ENCODE measurements around the gene DHRS3.
"Not testable (repeated sequence)": the region's sequence is repeated elsewhere in the genome, so short reads cannot be mapped to it uniquely, and the experiment has no call there.

The DHRS3 gene, protein sequence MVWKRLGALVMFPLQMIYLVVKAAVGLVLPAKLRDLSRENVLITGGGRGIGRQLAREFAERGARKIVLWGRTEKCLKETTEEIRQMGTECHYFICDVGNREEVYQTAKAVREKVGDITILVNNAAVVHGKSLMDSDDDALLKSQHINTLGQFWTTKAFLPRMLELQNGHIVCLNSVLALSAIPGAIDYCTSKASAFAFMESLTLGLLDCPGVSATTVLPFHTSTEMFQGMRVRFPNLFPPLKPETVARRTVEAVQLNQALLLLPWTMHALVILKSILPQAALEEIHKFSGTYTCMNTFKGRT

DNA sequence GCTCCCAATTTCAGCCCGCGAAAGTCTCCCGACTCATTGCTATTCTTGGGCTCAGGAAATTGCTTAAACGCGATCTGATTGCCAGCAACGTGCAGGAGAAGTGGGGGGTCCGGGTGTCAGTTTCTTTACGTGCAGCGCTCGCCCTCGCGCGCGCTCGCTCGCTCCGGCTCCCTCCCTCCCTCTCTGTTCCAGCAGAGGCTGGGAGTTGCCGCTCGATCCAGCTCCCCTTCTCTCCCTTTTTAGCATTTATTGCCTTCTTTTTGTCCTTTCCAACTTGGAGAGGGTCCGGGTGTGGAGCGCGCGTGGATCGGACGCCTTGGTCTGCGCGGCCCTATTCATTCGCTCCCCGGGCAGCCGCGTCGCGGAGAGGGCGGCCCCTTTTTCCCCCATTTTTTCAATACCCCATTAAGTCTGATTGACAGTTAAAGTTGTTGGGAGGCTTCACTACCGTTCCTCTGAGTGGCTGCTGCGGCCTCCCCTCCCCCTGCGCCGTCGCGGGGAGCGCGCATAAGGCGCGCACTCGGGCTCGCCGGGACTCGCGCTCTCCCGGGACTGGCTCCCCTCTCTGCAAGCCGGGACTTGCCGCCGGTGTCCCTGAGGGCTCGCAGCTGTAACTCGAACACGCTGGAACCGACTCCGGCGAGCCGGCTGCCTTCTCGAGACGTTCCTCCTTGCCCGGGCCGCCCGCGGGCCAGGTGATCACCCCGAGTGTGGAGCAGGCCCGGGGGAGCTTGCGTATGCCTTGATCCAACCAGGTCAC lies at the start of gene DHRS3:
TSS of gene DHRS3 (minus strand) at position 310 of the 760 bp plus-strand sequence. CDS start 862 bp downstream, outside the sequence.
- DNase-seq, result peak; percentile 53

DNA sequence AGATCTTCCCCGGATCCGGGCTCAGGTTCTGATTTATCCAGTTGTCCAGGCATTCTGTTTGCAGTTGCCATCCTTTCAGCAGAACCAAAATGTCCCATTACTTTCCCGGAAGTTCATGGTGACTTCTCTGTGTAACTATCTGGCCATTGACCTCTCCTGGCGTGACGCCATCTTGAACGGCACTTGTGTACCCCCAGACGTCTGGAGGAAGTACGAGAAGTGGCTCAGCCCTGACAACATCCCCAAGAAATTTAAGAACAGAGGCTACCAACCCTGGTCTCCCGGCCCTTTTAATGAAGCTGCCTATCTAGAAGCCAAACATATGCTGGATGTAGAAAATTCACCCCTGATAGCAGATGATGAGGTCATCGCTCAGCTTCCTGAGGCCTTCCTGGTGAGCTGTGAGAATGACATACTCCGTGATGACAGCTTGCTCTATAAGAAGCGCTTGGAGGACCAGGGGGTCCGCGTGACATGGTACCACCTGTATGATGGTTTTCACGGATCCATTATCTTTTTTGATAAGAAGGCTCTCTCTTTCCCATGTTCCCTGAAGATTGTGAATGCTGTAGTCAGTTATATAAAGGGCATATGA lies 48.2 kb upstream of the DHRS3 start:
- no peak for DNase-seq

DNA sequence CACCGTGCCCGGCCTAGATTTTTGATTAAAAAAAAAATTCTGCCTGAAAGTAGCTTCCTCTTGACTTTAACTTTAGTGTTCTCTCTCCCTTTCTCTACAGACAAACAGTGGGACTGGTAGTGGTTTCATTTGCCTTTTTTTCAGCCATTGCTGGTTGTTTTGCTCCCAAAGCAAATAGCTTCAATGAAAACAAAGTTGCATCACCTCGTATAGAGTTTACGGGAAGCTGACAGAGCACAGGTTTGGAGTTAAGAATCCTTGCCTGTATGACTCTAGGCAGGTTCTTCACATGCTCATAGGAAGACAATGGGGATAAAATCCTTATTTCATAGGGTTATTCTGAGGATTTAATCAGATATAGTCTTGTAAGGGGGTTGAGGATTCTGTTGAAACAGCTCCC lies 47.5 kb upstream of the DHRS3 start:
- DNase-seq, result no peak

DNA sequence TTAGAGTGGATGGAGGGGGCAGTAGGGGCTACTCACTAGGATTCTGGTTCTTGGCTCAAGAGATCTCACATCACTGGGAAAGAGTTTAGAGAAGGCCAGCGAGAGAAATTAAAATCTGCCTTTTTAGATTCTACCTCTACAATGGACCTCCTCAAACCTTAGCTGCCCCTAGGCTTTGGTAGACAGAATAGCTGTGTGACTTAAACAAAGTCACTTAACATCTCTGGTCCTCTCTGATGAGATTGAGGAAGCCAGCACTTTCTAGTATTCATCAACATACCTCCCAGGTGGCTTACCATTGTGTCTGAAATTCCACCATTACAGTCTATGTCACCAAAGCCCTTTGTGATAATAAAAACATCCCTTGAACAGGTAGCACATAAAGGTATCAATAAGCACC lies 44.5 kb upstream of the DHRS3 start:
- DNase-seq, result no peak

DNA sequence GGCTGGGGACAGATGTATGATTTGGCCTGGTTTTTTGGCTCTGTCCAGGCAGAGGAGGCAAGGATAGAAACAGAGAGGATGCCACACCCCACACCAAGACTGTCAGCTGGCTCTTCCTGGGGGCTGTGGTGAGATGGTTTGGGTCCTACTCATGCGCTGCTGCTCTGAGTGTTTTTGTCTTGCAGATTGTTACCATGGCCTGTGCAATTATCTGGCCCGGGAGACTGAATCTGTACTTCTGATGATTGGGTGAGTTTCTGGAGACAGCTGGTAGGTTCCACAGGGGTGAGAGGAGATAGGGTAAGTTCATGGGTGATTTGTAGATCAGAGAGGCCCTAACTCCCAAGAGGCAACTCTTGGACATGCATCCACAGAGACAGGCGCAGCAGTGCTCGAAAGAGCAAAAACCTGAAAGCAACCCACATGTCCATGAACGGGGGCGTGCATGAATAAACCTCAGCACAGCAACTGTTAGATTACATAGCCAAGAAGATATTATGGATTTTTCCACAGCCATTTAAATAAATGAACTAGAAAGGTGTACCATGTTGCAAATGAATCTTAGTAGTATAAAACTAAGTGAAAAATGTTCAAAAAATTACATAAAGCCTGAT lies 43.7 kb upstream of the DHRS3 start:
- DNase-seq, result no peak

DNA sequence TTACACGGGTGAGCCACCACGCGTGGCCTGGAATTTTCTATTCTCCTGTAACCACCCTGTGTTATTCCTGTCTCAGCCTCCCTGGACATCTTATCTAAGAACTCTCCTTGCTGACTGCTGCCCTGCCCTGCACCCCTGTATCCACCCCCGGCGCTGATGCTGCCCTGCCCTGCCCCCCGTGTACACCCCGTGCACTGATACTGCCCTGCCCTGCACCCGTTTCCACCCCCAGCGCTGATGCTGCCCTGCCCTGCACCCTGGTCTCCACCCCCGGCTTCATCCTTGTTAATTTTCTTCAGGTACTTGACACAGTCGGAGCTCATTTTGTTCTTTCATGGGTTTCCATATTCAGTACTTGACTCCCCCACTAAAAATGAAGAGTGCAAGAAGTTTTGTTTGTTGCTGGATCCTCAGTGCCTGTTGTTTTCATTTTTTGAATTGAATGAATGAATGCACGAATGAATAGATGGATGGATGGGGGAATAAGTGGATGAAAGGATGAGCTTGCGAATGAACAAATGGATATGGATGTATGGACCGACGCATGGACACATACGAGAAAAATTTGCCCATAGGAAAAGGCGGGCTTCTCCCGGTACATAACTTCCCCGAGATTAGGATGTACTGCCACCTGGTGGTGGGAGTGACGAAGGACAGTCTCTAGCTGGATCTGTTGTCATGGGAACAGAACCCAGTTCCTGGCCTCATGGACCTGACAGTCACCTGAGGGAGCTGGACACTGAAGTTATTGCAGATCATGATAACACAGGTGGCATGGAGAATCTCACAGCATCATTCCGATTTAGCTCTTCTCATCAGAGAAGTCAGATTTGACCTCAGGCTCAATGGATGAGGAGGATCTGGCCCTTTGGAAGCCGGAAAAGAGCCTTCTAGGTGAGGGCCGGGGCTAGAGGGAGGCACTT lies 40.8 kb upstream of the DHRS3 start:
- peak; percentile 73 for DNase-seq

DNA sequence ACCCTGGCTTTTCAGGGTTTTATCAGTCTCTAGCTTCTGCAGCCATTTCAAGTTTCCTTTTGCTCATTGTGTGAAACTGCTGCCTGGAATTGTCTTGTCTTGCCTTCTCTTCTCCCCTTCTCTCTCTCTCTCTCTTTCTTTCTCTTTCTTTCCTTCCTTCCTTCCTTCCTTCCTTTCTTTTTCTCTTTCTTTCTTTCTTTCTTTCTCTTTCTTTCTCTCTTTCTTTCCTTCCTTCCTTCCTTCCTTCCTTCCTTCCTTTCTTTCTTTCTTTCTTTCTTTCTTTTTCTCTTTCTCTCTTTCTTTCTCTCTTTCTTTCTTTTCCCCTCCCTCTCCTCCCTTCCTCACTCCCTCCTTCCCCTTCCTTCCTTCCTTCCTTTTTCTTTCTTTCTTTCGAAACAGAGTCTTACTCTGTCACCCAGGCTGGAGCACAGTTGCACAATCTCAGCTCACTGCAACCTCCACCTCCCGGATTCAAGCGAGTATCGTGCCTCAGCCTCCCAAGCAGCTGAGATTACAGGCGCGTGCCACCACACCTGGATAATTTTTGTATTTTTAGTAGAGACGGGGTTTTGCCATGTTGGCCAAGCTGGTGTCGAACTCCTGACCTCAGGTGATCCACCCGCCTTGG lies 40.0 kb upstream of the DHRS3 start:
- not testable (repeated sequence) for DNase-seq

DNA sequence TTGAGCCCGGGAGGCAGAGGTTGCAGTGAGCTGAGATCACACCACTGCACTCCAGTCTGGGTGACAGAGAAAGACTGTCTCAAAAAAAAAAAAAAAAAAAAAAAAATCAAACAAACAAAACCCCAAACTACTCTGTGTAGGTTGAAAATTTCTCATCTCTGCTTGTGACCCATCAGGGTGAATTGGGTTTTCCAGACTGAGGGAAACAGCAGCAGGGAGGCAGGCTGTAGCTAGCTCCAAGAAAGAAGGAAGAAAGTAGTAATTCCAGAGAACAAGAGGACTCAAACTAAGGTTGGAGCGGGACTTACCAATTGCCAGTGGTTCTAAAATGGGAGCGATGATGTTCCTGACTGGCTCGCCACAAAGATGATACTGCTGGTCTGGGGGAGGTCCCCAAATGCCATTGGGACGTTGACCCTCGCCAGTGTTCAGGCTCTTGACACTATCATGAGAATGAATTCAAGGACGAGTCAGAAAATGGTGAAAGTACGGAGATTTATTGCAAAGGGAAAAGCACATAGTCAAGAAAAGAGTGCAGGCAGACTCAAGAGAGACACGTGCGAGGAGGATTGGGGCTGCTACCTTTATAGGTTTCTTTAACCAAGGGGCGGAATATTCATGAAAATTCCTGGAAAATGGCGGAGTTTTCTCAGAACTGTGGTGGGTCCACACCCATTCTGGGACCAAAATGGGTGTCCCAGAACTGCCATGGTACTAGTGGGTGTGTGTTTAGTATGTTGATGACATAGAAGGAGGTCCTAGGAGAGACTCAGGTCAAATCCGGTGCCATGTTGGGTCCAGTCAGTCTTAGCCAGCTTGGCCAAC lies 39.3 kb upstream of the DHRS3 start:
- no peak for DNase-seq

DNA sequence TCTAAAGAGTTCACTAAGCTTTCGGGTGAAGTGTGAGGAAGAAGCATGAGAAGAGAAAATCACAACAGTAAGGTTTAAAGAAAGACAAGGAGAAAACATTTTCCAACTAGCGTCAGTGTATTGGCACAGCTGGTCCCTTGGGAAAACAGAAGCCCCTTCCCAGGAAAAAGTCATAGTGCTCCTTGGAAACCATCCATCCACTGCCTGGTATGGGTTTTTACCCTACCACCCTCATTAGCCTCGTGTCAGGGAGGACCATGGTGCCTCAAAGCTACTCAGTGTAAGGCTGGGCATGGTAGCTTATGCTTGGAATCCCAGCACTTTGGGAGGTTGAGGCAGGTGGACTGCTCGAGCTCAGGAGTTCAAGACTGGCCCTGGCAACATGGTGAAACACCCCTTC lies 38.6 kb upstream of the DHRS3 start:
- no peak for DNase-seq

DNA sequence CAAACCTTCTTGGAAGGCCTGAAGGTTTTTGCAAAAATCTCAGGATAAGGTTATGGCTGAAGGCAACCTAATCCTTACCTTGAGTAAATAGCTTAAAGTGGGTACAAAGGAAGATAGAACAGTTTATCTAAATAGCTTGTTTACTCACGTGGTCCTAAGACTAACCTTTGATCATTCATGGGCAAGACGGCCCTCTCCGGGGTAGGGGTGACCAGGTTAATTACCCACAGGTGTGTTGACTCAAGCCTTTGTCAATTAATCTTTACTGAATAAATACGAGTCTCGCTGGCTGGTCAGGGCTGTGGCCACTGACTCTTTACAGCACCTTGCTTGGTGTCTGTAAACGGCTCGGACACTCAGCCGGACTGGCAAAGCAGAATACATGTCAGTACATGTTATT lies 36.6 kb upstream of the DHRS3 start:
- no peak for DNase-seq

DNA sequence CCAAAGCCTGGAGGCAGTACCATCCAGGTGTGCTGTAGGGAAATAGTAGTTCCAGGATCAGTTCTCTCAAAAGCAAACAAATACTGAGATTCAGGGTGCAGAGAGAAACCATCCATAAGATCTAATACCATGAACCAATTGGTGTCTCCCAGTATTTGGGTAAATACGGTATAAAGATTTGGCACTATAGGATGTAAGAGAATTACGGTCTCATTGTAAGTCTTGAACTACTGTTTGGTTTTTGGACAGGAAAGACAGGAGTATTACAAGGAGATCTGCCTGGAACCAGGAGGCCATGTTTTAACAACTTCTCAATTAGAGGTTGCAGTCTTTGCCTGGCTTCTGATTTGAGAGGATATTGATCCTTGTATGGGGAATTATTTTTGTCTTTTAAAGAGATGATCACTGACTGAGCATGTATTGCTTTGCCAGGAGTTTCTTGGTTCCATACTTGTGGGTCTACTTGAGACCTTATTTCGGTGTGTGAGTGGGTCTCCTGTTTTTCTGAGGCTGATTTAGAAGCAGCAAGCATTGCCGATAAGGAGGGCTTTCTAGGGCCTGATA lies 36.1 kb upstream of the DHRS3 start:
- no peak for DNase-seq

DNA sequence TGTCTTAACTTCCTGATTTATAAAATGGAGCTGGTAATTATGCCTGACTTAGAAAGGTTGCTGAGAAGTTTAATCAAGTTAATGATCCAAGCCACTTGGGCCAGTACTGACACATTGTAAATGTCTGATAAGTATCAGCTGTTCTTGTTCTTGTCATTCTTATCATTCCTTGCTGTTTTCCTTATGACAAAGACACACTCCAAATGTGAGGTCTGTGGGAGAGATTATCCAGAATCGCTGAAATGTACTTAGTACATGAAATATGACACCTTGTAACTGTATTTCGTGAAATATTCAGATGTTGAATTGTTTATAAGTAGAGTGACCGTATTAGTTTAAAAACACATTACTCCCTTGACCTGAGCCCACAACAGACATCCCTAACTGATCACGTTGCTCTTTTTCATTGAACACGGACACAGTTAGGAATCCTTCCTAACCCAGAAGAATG lies 32.0 kb upstream of the DHRS3 start:
- DNase-seq, result no peak

DNA sequence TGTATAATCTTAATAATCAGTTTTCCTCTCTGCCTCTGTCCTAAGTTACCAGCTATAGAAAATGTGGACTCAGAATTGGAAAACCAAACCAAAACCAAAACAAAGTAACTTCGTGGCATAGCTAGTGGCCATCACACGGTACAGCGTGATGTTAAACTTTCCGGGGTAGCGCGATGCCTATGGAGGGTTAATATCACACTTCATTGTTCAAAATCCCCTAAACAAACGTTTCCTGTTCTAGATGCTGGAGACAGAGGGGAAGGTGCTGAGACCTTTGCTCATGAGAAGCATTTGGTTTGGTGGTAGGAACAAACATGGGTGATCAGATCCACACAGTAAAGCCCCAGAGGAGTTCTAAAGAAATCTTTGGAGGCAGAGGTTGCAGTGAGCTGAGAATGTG lies 30.7 kb upstream of the DHRS3 start:
- no peak for DNase-seq

DNA sequence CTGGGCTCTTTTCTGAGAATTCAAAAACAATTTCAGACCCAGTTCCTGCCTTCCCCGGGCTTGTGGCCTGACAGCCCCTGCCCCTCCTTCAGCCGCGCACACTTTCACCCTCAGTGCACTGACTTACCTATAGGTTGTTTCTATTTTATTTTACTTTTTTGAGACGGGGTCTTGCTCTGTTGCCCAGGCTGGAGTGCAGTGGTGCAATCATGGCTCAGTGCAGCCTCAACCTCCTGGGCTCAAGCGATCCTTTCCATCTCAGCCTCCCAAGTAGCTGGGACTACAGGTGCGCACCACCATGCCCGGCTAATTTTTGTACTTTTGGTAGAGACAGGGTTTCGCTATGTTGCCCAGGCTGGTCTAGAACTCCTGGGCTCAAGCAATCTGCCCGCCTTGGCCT lies 27.4 kb upstream of the DHRS3 start:
- DNase-seq, result not testable (repeated sequence)

DNA sequence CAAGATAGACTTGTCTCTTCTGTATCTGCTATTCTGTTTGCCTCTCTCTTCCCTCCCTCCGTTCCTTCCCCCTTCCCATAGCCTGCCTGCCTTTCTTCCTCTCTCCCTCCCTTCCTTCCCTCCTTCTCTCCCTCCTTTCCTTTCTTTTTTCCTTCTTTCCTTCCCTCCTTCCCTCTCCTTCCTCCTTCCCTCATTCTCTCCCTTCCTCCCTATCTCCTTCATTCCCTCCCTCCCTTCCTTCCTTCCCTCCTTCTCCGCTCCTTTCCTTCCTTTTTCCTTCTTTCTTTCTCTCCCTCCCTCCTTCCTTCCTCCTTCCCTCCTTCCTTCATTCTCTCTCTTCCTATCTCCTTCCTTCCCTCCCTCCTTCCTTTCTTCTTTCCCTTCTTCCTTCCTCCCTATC lies 26.8 kb upstream of the DHRS3 start:
- DNase-seq, result no peak

DNA sequence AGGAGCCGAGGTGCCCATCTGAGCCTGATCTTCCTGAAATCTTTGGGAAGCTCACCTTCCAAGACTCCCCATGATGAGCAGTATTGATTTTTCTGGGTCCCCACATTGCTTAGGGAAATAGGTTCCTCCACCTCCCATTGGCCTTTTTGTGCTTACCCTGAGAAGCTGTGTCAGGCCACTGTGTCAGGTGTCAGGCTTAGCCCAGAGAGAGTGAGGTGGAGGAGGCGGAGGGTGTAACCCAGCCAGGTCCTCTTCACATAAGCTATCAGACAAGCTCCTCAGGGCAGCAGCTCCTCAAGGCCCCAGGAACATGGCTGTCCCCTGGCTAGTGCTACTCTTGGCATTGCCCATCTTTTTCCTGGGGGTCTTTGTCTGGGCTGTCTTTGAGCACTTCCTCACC lies 26.2 kb upstream of the DHRS3 start:
- no peak for DNase-seq

DNA sequence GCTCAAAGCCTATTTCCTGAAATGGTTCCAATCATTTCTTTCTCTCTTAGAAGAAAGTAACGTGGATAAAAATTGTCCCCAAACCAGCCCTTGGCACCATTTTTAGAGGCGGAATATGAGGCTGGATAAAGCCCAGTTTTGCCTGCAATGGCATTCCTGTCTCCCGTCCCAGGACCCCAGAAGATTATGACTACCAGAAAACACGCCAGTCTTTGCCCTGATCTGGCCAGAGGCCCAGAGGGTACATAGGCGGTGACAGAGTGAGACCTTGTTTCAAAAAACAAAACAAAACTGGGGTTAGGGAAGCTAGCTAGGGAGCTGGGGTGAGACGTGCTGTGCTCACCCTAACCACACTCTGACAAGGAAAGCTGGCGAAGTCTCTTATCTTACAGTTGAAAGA lies 25.8 kb upstream of the DHRS3 start, which contains the start of gene AADACL4:
TSS of gene AADACL4 (plus strand) at position 301 of the 400 bp plus-strand sequence. CDS start 462 bp downstream, outside the sequence.
- no peak for DNase-seq

DNA sequence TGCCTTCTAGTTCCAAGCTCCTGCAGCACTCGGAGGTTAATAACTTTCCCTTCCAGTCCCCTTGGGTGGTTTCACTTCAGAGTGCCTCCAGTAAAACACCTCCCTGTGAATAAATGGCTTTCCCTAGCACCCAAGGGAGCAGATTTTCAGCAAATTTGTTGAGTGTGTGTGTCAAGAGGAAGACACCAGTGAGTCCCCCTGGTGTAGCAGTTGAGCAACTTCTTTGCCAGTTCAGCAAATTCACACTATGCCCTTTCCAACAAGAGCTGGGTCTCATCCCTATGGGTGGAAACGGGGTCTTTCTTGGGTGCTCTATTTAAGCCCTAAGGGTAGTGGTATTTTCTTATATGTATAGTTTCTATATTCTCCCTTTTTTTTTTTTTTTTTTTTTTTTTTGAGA lies 25.1 kb upstream of the DHRS3 start:
- no peak for DNase-seq

DNA sequence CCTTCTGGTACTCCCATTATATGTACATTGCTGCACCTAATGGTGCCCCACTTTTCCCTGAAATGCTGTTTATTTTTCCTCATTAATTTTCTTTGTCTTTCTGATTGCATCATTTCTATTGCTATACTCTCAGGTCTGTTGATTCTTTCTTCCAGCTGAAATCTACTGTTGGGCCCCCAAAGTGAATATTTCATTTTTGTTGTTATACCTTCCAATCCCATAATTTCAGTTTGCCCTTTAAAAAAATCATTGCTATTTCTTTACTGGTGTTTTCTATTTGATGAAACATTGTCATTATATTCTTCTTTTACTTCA lies 22.9 kb upstream of the DHRS3 start:
- DNase-seq, result no peak

DNA sequence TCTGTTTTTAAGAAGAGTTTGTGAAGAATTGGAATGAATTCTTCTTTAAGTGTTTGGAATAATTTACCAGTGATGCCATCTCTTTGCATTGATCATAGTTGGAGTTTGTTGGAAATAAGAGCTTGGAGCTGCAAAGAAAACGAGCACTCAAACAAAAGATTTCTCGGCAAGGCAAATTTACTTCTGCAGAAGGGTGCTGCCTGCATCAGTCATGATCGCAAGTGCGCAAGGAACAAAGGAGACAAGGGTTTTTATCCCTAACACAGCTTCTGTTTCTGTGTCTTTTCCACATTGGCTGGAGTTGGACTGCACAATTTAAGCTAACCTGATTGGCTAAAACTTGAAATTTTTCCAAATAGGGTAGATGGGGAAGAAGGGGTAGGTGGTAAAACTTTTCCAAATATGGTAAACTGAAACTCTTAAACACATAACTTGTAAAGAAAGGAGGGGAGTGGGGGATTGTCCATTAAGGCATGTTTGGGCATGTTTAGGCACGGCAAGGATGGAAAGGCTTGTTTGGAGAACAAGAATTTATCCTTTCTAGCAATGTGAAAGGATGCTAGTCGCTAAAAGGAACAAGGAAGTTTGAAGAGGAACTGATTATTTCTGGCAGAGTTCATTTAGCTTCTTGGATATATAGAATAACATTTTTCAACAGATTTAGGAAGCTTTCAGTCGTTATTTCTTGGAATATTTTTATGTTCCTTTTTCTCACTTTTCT lies 22.4 kb upstream of the DHRS3 start:
- DNase-seq, result no peak

Data from COR-L47 (cell line).